Parathyroid adenoma (tissue), 2 donors: Measurements from ENCODE around the gene CDK5RAP2.

ENCODE experiments used
- H2AFZ ChIP-seq: fragments of 300-600 bp; sonication (generic); one replicate; pipeline ENCODE4 v1.7.0; 2017; ENCODE audit warnings: antibody characterized with exemption, mild to moderate bottlenecking
- H3K27ac ChIP-seq: fragments of 300-600 bp; sonication (generic); one replicate; pipeline ENCODE4 v1.7.0; 2017
- H3K27me3 ChIP-seq: fragments of 300-600 bp; sonication (generic); one replicate; pipeline ENCODE4 v1.7.0; 2017; ENCODE audit warnings: low read length; ENCODE audit not compliant: control insufficient read depth, insufficient read depth
- H3K36me3 ChIP-seq: fragments of 300-600 bp; sonication (generic); one replicate; pipeline ENCODE4 v1.7.0; 2017; ENCODE audit warnings: low read length; ENCODE audit not compliant: control insufficient read depth, insufficient read depth
- H3K4me1 ChIP-seq: fragments of 300-600 bp; sonication (generic); one replicate; pipeline ENCODE4 v1.7.0; 2017; ENCODE audit warnings: control low read depth
- H3K4me2 ChIP-seq: fragments of 300-600 bp; sonication (generic); one replicate; pipeline ENCODE4 v1.7.0; 2017; ENCODE audit warnings: low read length
- H3K4me3 ChIP-seq: fragments of 300-600 bp; sonication (generic); one replicate; pipeline ENCODE4 v1.7.0; 2017; ENCODE audit warnings: low read depth, low read length
- H3K79me2 ChIP-seq: fragments of 300-600 bp; sonication (generic); one replicate; pipeline ENCODE4 v1.7.0; 2017; ENCODE audit warnings: control low read depth
- H3K9ac ChIP-seq: fragments of 300-600 bp; sonication (generic); one replicate; pipeline ENCODE4 v1.7.0; 2017; ENCODE audit warnings: mild to moderate bottlenecking
- H3K9me3 ChIP-seq: fragments of 300-600 bp; sonication (generic); one replicate; pipeline ENCODE4 v1.7.0; 2017; ENCODE audit warnings: low read length; ENCODE audit not compliant: control insufficient read depth
- CTCF ChIP-seq: fragments of 300-600 bp; sonication (generic); IDR thresholded peaks from one replicate; pipeline ENCODE4 v1.7.0; 2017; ENCODE audit warnings: antibody characterized with exemption, mild to moderate bottlenecking
- donor health status: primary hyperparathyroidism.

The CDK5RAP2 gene

DNA sequence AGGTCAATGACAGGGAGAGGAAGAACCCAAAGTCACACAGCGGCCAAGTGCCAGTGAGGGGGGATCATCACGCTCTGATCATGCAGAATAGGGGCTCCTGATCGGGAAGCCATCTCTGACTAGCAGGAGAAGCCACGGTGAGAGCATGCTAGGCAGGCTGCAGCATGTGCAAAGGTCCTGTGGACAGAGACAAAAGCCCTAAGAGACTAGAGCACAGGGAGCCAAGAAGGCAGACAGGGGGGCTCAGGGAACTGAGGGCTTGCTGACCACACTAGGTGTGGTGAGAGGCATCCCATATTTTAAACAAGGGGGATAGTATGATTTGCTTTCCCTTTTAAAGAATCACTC lies 195.1 kb downstream of the CDK5RAP2 start:
- Histone ChIP-seq H3K9me3 (no peaks in the 10 kb centered on the region), H2AFZ (no peak overlapping the region), H3K4me3 (no peak overlapping the region), H3K27me3 (no peaks in the 10 kb centered on the region), H3K36me3 (no peaks in the 10 kb centered on the region), H3K4me1 (no peaks in the 10 kb centered on the region), H3K27ac (no peak overlapping the region), H3K9ac (no peak overlapping the region), H3K4me2 (no peak overlapping the region), H3K79me2 (no peaks in the 10 kb centered on the region)
- no peak for TF ChIP-seq CTCF

GRCh38 chr9:120383999-120384924 lies 195.7 kb downstream of the CDK5RAP2 start:
- no peak overlapping the region for H3K4me2 ChIP-seq
- no peak overlapping the region for H3K27ac ChIP-seq

DNA sequence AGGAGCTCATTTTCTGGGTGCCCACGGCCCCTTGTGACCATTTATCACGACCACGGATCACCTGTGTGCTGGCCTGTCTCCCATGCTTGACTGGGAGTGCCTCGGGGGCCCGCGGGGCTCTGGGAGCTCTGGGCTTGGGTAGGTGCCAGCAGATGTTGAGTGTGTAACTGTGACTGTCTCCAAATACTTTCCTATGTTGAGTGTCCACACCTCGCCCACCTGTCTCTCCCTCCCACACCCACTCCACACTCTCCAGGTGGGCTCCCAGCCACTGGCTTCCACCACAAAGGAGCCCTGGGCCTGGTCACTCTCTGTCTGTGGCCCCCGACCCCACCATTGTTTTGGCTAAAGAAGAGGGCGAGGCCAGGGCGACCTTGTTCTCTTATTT lies 196.4 kb downstream of the CDK5RAP2 start:
- no peak overlapping the region for H3K27ac ChIP-seq
- H3K27me3 ChIP-seq = no peaks in the 10 kb centered on the region
- no peaks in the 10 kb centered on the region for H3K9me3 ChIP-seq
- H3K9ac ChIP-seq = no peak overlapping the region
- no peak for TF ChIP-seq CTCF
- H3K4me2 ChIP-seq = no peak overlapping the region
- no peaks in the 10 kb centered on the region for H3K4me1 ChIP-seq
- no peak overlapping the region for H3K4me3 ChIP-seq
- H3K79me2 ChIP-seq = no peaks in the 10 kb centered on the region
- no peak overlapping the region for H2AFZ ChIP-seq
- no peaks in the 10 kb centered on the region for H3K36me3 ChIP-seq

More at GRCh38 chr9:120383999-120384924, 195.7 kb downstream of the CDK5RAP2 start:
- Histone ChIP-seq H3K9me3 (no peaks in the 10 kb centered on the region), H3K79me2 (no peaks in the 10 kb centered on the region), H3K9ac (no peak overlapping the region), H3K27me3 (no peaks in the 10 kb centered on the region), H3K4me3 (no peak overlapping the region), H3K4me1 (no peaks in the 10 kb centered on the region), H3K36me3 (no peaks in the 10 kb centered on the region), H2AFZ (no peak overlapping the region)
- no peak for TF ChIP-seq CTCF

- Histone ChIP-seq H3K4me1 (no peaks in the 10 kb centered on the region), H3K27ac (no peak overlapping the region), H3K4me3 (no peak overlapping the region), H3K79me2 (no peaks in the 10 kb centered on the region), H3K4me2 (no peak overlapping the region), H3K27me3 (no peaks in the 10 kb centered on the region), H3K9ac (no peak overlapping the region), H3K9me3 (no peaks in the 10 kb centered on the region), H3K36me3 (no peaks in the 10 kb centered on the region), H2AFZ (no peak overlapping the region)
- no peak for TF ChIP-seq CTCF
Measured at GRCh38 chr9:120382453-120382852, 197.5 kb downstream of the CDK5RAP2 start.

DNA sequence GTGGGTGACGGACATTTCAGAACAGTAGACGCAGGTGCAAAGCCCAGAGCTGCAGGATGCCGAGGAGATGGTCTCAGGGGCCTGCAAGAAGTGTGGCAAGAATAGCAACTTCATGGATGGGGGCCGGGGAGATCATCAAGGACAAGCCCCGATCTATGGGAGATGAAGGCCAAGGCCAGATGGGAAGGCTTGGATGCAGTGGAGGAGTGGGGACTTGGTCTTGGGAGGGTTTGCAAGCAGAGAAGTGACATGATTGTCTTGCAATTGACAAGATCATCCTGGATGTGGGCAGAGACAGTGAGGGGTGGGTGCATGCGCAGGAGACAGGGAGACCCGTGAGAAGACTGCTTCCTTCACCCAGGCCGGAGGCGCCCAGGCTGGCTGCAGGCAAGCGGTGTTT lies 198.1 kb downstream of the CDK5RAP2 start:
- Histone ChIP-seq H3K4me3 (no peak overlapping the region), H3K4me2 (no peak overlapping the region), H3K9ac (no peak overlapping the region), H3K9me3 (no peaks in the 10 kb centered on the region), H3K4me1 (no peaks in the 10 kb centered on the region), H3K36me3 (no peaks in the 10 kb centered on the region), H3K27ac (no peak overlapping the region), H3K79me2 (no peaks in the 10 kb centered on the region), H3K27me3 (no peaks in the 10 kb centered on the region), H2AFZ (no peak overlapping the region)
- no peak for TF ChIP-seq CTCF
